Left colon (tissue), 2 donors: ENCODE data around the gene COL5A1. TPM values are rescaled to one million over a fixed set of nuclear protein-coding genes. Genes with fewer than 3 reads are reported as not detected.
"Not testable (repeated sequence)": the region's sequence is repeated elsewhere in the genome, so short reads cannot be mapped to it uniquely, and the experiment has no call there.

Experiments used
- ATAC-seq: fragments of 200-7000 bp; cut with Tn5 transposase; one replicate; pipeline ENCODE4 v1.9.1; 2020; ENCODE audit warnings: mild to moderate bottlenecking, moderate library complexity
- DNase-seq, 2 donors: peaks; one replicate each; pipeline ENCODE4 v3.0.0-alpha.2; 2020
- intact Hi-C, 2 donors: fragments of 100-400 bp; cut with DNase I in 1 of 2; cut with micrococcal nuclease in 1 of 2; formaldehyde crosslinking; loops; one replicate each; pipeline versions ENCODE4 v1.11.2 to v1.14.0; 2022; cut with DNase I, micrococcal nuclease
- total RNA-seq, 2 donors: library from RNA; stranded (reverse); fragmentation: NEBNext Ultra II Directional; extraction: Animal tissue kit (Norgen Biotek cat#: 25700); gene quantifications; one replicate each; pipeline ENCODE4 v1.2.1, GENCODE V29; 2021
- donor health status: DM: no; HTN: no; CAD: no.
- donor health status: DM: yes; HTN: yes; CAD: no.

COL5A1 gene
- total RNA-seq, 2 donors from 2014 or later, result 5.3 to 17.8 TPM

- ATAC-seq (no peak), DNase-seq (peak in 1 of 2 donors; percentile 7)
- intact Hi-C loops, result no loop called here
These were observed 6.1 kb upstream of the COL5A1 start for GRCh38 chr9:134635351-134636148.

GRCh38 chr9:134636149-134636507, 5.5 kb upstream of the COL5A1 start:
- ATAC-seq, result no peak
- intact Hi-C loops, result no loop called here
- DNase-seq, result no peak

- no peak for DNase-seq
- intact Hi-C loops, result no loop called here
- no peak for ATAC-seq
These were observed 4.4 kb upstream of the COL5A1 start for GRCh38 chr9:134637241-134637640.

- intact Hi-C loops, result no loop called here
- DNase-seq (no peak), ATAC-seq (no peak)
These were observed 3.7 kb upstream of the COL5A1 start for GRCh38 chr9:134637696-134638501.

GRCh38 chr9:134638502-134639090, 3.0 kb upstream of the COL5A1 start:
- ATAC-seq (no peak), DNase-seq (no peak)
- intact Hi-C loops, result no loop called here

GRCh38 chr9:134639994-134640393, 1.6 kb upstream of the COL5A1 start:
- intact Hi-C loops, result no loop called here
- ATAC-seq (no peak), DNase-seq (no peak)

- ATAC-seq (no peak), DNase-seq (no peak)
- intact Hi-C loops, result no loop called here
These were observed 964 bp upstream of the COL5A1 start for GRCh38 chr9:134640506-134641172.

- ATAC-seq (no peak), DNase-seq (no peak)
- intact Hi-C loops, result no loop called here
These were observed 384 bp downstream of the COL5A1 start for GRCh38 chr9:134641990-134642384.

- intact Hi-C loops, result no loop called here
- DNase-seq (peak; percentile 46 to 64), ATAC-seq (peak; percentile 28)
These were observed 980 bp downstream of the COL5A1 start for GRCh38 chr9:134642385-134643181.

- intact Hi-C loops, result no loop called here
- no peak for DNase-seq
- ATAC-seq, result no peak
These were observed 1.6 kb downstream of the COL5A1 start for GRCh38 chr9:134643222-134643671.

- intact Hi-C loops, ATAC-seq, DNase-seq: not testable (repeated sequence)
These were observed 2.8 kb downstream of the COL5A1 start for GRCh38 chr9:134644401-134644724.

GRCh38 chr9:134644725-134645606, 3.4 kb downstream of the COL5A1 start:
- DNase-seq, result peak; percentile 29 to 57
- ATAC-seq, result peak; percentile 38

GRCh38 chr9:134645607-134646365, 4.2 kb downstream of the COL5A1 start:
- ATAC-seq (no peak), DNase-seq (no peak)
- intact Hi-C loops, result no loop called here

More at GRCh38 chr9:134644725-134645606, 3.4 kb downstream of the COL5A1 start:
- intact Hi-C loops, result no loop called here

- ATAC-seq (no peak), DNase-seq (no peak)
- intact Hi-C loops, result no loop called here
These were observed 5.9 kb downstream of the COL5A1 start for GRCh38 chr9:134647359-134648080.

- DNase-seq (no peak), ATAC-seq (no peak)
- intact Hi-C loops, result no loop called here
These were observed 7.3 kb downstream of the COL5A1 start for GRCh38 chr9:134648701-134649530.
